Endothelial cell of umbilical vein (primary cell): ENCODE data around the gene EVC. TPM values are rescaled to one million over a fixed set of nuclear protein-coding genes. Genes with fewer than 3 reads are reported as not detected.

Experiments used
- BruUV-seq: library from RNA; stranded (reverse); fragments of 400-500 nt; replicated peaks from 2 replicates; lab custom pipeline; 2021; lab: Mats Ljungman, UMichigan
- CTCF ChIA-PET: fragments of 300-600, 350-600 bp; sonication (Branson Sonifier 250); formaldehyde crosslinking; loops from one replicate; lab custom pipeline; 2021; ENCODE audit warnings: antibody characterized with exemption, inconsistent platforms; lab: Charles Lee
- POLR2A ChIA-PET: fragments of 300-600, 350-600 bp; sonication (Branson Sonifier 250); formaldehyde crosslinking; loops from one replicate; lab custom pipeline; 2021; ENCODE audit warnings: antibody characterized with exemption, inconsistent platforms; lab: Charles Lee
- DNase-seq: peaks from one replicate; pipeline ENCODE4 v3.0.0-alpha.2; 2011; ENCODE audit warnings: low read depth, low spot score
- FAIRE-seq: peaks from 2 replicates; lab custom pipeline; 2011; peaks lifted over from hg19 to GRCh38; lab: Jason Lieb, UNC
- H2AFZ ChIP-seq: 2 replicates; pipeline ENCODE4 v1.6.0; 2012; ENCODE audit warnings: low read depth, low read length, control low read depth, inconsistent platforms
- H3K27ac ChIP-seq: 2 replicates; pipeline ENCODE4 v1.5.1; 2011; ENCODE audit warnings: low read depth, mild to moderate bottlenecking, control low read depth, low read length, moderate library complexity; ENCODE audit not compliant: insufficient read depth
- H3K27me3 ChIP-seq, 2 experiments: 2 replicates each; pipeline versions ENCODE4 v1.6.0 to v1.6.1; 2011; ENCODE audit warnings: low read length in 2 of 2, mixed read lengths in 1 of 2; ENCODE audit not compliant: control insufficient read depth in 2 of 2, insufficient read depth in 2 of 2
- H3K36me3 ChIP-seq, 2 experiments: 2 replicates in 1 of 2; 3 replicates in 1 of 2; pipeline ENCODE4 v1.5.1; 2011; ENCODE audit warnings: low read length in 2 of 2, mild to moderate bottlenecking in 1 of 2, moderate library complexity in 1 of 2; ENCODE audit not compliant: control insufficient read depth in 2 of 2, insufficient read depth in 2 of 2; ENCODE audit errors: extremely low read depth in 1 of 2
- H3K4me1 ChIP-seq: 3 replicates; pipeline ENCODE4 v1.5.1; 2011; ENCODE audit warnings: mild to moderate bottlenecking, low read length; ENCODE audit not compliant: control insufficient read depth, insufficient read depth; ENCODE audit errors: extremely low read depth
- H3K4me2 ChIP-seq: 2 replicates; pipeline ENCODE4 v1.6.1; 2011; ENCODE audit warnings: low read length, control low read depth, mixed read lengths; ENCODE audit not compliant: insufficient read depth
- H3K4me3 ChIP-seq, 3 experiments: fragments of 200-600 bp in 1 of 3; sonication (generic), shearing (Covaris generic) in 1 of 3; replicated peaks in 1 of 3; 2 replicates each; pipeline ENCODE4 v1.5.1; 2011 to 2016; ENCODE audit warnings: control low read depth in 3 of 3, low read length in 3 of 3, mild to moderate bottlenecking in 2 of 3, inconsistent platforms in 1 of 3, low read depth in 1 of 3, moderate library complexity in 1 of 3; ENCODE audit not compliant: insufficient read depth in 1 of 3
- H3K79me2 ChIP-seq: 2 replicates; pipeline ENCODE4 v1.6.0; 2012; ENCODE audit warnings: low read length, inconsistent platforms; ENCODE audit not compliant: control insufficient read depth, insufficient read depth
- H3K9ac ChIP-seq: replicated peaks from 2 replicates; pipeline ENCODE3; 2011; ENCODE audit warnings: low read length, control low read depth; ENCODE audit not compliant: insufficient read depth; ENCODE audit errors: extremely low read depth
- H3K9me1 ChIP-seq: replicated peaks from 3 replicates; pipeline ENCODE4 v1.6.0; 2011; ENCODE audit warnings: mild to moderate bottlenecking, low read length; ENCODE audit not compliant: control insufficient read depth, insufficient read depth; ENCODE audit errors: extremely low read depth
- H3K9me3 ChIP-seq: replicated peaks from 2 replicates; pipeline ENCODE4 v1.5.1; 2012; ENCODE audit warnings: low read length, inconsistent platforms; ENCODE audit not compliant: control insufficient read depth, insufficient read depth
- H4K20me1 ChIP-seq: replicated peaks from 2 replicates; pipeline ENCODE3; 2011; ENCODE audit warnings: mild to moderate bottlenecking, low read length; ENCODE audit not compliant: control insufficient read depth, insufficient read depth; ENCODE audit errors: extremely low read depth
- EZH2 ChIP-seq: IDR thresholded peaks from 2 replicates; pipeline ENCODE4 v1.6.1; 2012; ENCODE audit warnings: borderline replicate concordance, low read depth, mild to moderate bottlenecking, moderate library complexity, low read length, inconsistent platforms; ENCODE audit not compliant: severe bottlenecking
- FOS ChIP-seq: IDR thresholded peaks from 2 replicates; pipeline ENCODE4 v1.6.1; 2011; ENCODE audit warnings: mild to moderate bottlenecking, low read length, moderate library complexity, borderline replicate concordance; ENCODE audit not compliant: insufficient read depth
- GATA2 ChIP-seq: IDR thresholded peaks from 2 replicates; pipeline ENCODE4 v1.7.0; 2011; ENCODE audit warnings: low read depth, mild to moderate bottlenecking, moderate library complexity, mixed read lengths, low read length; ENCODE audit not compliant: insufficient read length, insufficient read depth
- JUN ChIP-seq: IDR thresholded peaks from 2 replicates; pipeline ENCODE4 v1.6.1; 2011; ENCODE audit warnings: borderline replicate concordance, low read depth; ENCODE audit not compliant: insufficient read length, insufficient read depth
- MYC ChIP-seq: IDR thresholded peaks from one replicate; pipeline ENCODE4 v1.6.1; 2011; ENCODE audit warnings: mild to moderate bottlenecking, low read depth, low read length
- POLR2A ChIP-seq: IDR thresholded peaks from 2 replicates; pipeline ENCODE4 v1.6.1; 2012; ENCODE audit warnings: low read depth, mild to moderate bottlenecking, control low read depth, low read length
- POLR2AphosphoS5 ChIP-seq: IDR thresholded peaks from 2 replicates; pipeline ENCODE4 v1.6.1; 2012; ENCODE audit warnings: low read depth, mild to moderate bottlenecking, control low read depth, low read length, moderate library complexity; ENCODE audit not compliant: insufficient read depth
- dilution Hi-C: fragments of 300-500 bp; cut with MboI; formaldehyde crosslinking; loops from one replicate; pipeline ENCODE4 v1.15.0; 2019; ENCODE audit warnings: low sequenced_read_pairs; ENCODE audit not compliant: extremely low pct_ligation_motif_present
- intact Hi-C: fragments of 100-400 bp; cut with micrococcal nuclease; formaldehyde crosslinking; loops from one replicate; pipeline ENCODE4 v1.10.0; 2022
- polyA plus RNA-seq, 4 experiments: library from polyadenylated mRNA; depleted of rRNA in 3 of 4; stranded (reverse) in 3 of 4; unstranded in 1 of 4; fragments of >200 nt; gene quantifications; 2 replicates each; pipeline versions ENCODE4 v1.2.1 to v1.2.3, GENCODE V29; 2011 to 2012; ENCODE audit warnings: missing spikeins in 1 of 4
- total RNA-seq: library from RNA; stranded (reverse); gene quantifications from 2 replicates; pipeline ENCODE4 v1.2.3, GENCODE V29; 2021
- TF ChIP-seq, protein P1 (sequence below), 2 donors: IDR thresholded peaks; 1 replicate in 1 of 2; 2 replicates in 1 of 2; pipeline ENCODE4 v1.5.1; 2011; ENCODE audit warnings: low read length in 2 of 2, mild to moderate bottlenecking in 2 of 2, moderate library complexity in 2 of 2, control low read depth in 1 of 2, inconsistent platforms in 1 of 2, low read depth in 1 of 2; ENCODE audit not compliant: insufficient read depth in 1 of 2; ENCODE audit errors: extremely low read depth in 1 of 2
- TF ChIP-seq, protein P2 (sequence below): IDR thresholded peaks from 2 replicates; pipeline ENCODE4 v1.6.1; 2011; ENCODE audit not compliant: insufficient read depth, insufficient read length

The EVC gene
- total and polyA plus RNA-seq, 2 donors (not counting 3 experiments of a cell fraction or from before 2014, with no cell fraction given): 6.3 to 31.6 TPM

DNA sequence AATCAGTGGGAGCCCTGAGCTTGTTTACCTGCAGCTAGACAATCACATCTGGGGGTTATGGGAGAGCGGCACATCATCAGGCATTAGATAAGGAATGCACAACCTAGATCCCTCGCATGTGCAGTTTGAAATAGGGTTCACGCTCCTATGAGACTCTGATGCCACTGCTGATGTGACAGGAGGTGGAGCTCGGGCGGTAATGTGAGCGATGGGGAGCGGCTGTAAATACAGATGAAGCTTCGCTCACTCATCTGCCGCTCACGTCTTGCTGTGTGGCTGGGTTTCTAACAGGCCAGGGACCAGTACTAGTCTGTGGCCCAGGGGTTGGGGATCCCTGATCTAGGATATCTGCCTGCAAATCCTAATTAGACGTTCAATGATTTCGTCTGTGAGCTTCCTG is 91.6 kb downstream of the EVC start:
- Histone ChIP-seq H3K27ac (no peak overlapping the region), H3K79me2 (no peaks in the 10 kb centered on the region), H3K4me1 (no peaks in the 10 kb centered on the region), H2AFZ (no peak overlapping the region), H3K4me3 (no peak overlapping the region), H3K9me1 (no peaks in the 10 kb centered on the region), H3K27me3 (no peaks in the 10 kb centered on the region), H3K36me3 (peaks cover 0 to 24% of the 10 kb centered on the region in 2 experiments), H4K20me1 (no peaks in the 10 kb centered on the region), H3K9ac (no peak overlapping the region), H3K9me3 (no peaks in the 10 kb centered on the region), H3K4me2 (no peak overlapping the region)
- intact Hi-C loops (no loop called here), dilution Hi-C loops (no loop called here)
- CTCF ChIA-PET: no interaction called here
- no TSS peak for BruUV-seq
- POLR2A ChIA-PET: no interaction called here
- no peak for FAIRE-seq
- TF ChIP-seq EZH2 (no peak), FOS (no peak), GATA2 (no peak), POLR2A (no peak), JUN (no peak), POLR2AphosphoS5 (no peak), MYC (no peak)
- TF ChIP-seq, protein P1, sequence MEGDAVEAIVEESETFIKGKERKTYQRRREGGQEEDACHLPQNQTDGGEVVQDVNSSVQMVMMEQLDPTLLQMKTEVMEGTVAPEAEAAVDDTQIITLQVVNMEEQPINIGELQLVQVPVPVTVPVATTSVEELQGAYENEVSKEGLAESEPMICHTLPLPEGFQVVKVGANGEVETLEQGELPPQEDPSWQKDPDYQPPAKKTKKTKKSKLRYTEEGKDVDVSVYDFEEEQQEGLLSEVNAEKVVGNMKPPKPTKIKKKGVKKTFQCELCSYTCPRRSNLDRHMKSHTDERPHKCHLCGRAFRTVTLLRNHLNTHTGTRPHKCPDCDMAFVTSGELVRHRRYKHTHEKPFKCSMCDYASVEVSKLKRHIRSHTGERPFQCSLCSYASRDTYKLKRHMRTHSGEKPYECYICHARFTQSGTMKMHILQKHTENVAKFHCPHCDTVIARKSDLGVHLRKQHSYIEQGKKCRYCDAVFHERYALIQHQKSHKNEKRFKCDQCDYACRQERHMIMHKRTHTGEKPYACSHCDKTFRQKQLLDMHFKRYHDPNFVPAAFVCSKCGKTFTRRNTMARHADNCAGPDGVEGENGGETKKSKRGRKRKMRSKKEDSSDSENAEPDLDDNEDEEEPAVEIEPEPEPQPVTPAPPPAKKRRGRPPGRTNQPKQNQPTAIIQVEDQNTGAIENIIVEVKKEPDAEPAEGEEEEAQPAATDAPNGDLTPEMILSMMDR (IDR thresholded peaks at IDR 0.05; ENCODE audit: extremely low read depth in 1 of 2, insufficient read depth in 1 of 2, low read depth in 1 of 2, low read length in 2 of 2): no peak
- TF ChIP-seq, protein P2, sequence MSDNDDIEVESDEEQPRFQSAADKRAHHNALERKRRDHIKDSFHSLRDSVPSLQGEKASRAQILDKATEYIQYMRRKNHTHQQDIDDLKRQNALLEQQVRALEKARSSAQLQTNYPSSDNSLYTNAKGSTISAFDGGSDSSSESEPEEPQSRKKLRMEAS: no peak
- no peak for DNase-seq
